K562 (cell line): ENCODE results near the gene LTBP1. TPM values are rescaled to one million over a fixed set of nuclear protein-coding genes. Genes with fewer than 3 reads are reported as not detected.

Source experiments
- ATAC-seq: fragments of 200-7000 bp; cut with Tn5 transposase; 3 replicates; pipeline ENCODE4 v1.9.1; 2020; ENCODE audit warnings: moderate library complexity
- BruUV-seq: library from RNA; stranded (reverse); fragments of 400-500 nt; replicated peaks from 2 replicates; lab custom pipeline; 2021; lab: Mats Ljungman, UMichigan
- CTCF ChIA-PET: fragments of 300-600 bp; formaldehyde crosslinking; extraction: SDS; loops from one replicate; lab custom pipeline; 2021; ENCODE audit warnings: low intra/inter-chr PET ratio; lab: Yijun Ruan, JAX
- POLR2A ChIA-PET: fragments of 300-600, 350-650 bp; sonication (Branson Sonifier 250); formaldehyde crosslinking; extraction: SDS; loops from one replicate; lab custom pipeline; 2021; ENCODE audit warnings: antibody characterized with exemption, inconsistent platforms; lab: Yijun Ruan, JAX
- DNase-seq, 4 experiments: peaks; one replicate each; pipeline versions ENCODE4 v3.0.0 to v3.0.0-alpha.2; 2011 to 2018; ENCODE audit warnings: low spot score in 3 of 4, mixed read lengths in 3 of 4; ENCODE audit errors: extremely low read depth in 1 of 4
- FAIRE-seq: peaks from 2 replicates; lab custom pipeline; 2011; peaks lifted over from hg19 to GRCh38; lab: Jason Lieb, UNC
- H2AFZ ChIP-seq: 2 replicates; pipeline ENCODE4 v1.6.0; 2011; ENCODE audit warnings: low read depth, low read length, control low read depth, inconsistent platforms
- H3K27ac ChIP-seq: fragments of 200-600 bp; 3 replicates; pipeline ENCODE4 v1.8.0; 2011; ENCODE audit warnings: low read depth, mild to moderate bottlenecking, control low read depth, inconsistent platforms, low read length, moderate library complexity, mixed read lengths; ENCODE audit errors: extremely low read depth
- H3K27me3 ChIP-seq, 2 experiments: fragments of 300-600 bp in 1 of 2; 2 replicates in 1 of 2; 3 replicates in 1 of 2; pipeline versions ENCODE4 v1.6.0 to v1.8.0; 2011; ENCODE audit warnings: inconsistent platforms in 2 of 2, low read length in 2 of 2, mild to moderate bottlenecking in 1 of 2, mixed read lengths in 1 of 2, moderate library complexity in 1 of 2; ENCODE audit not compliant: control insufficient read depth in 2 of 2, insufficient read depth in 2 of 2
- H3K36me3 ChIP-seq: fragments of 300-600 bp; 3 replicates; pipeline ENCODE4 v1.8.0; 2011; ENCODE audit warnings: mild to moderate bottlenecking, low read length, inconsistent platforms; ENCODE audit not compliant: control insufficient read depth, insufficient read depth
- H3K4me1 ChIP-seq, 2 experiments: fragments of 200-600 bp in 1 of 2; replicated peaks in 1 of 2; 2 replicates in 1 of 2; 3 replicates in 1 of 2; pipeline versions ENCODE4 v1.5.1 to v1.8.0; 2011; ENCODE audit warnings: inconsistent platforms in 2 of 2, low read length in 2 of 2, mild to moderate bottlenecking in 1 of 2, mixed read lengths in 1 of 2, moderate library complexity in 1 of 2; ENCODE audit not compliant: control insufficient read depth in 2 of 2, insufficient read depth in 2 of 2
- H3K4me2 ChIP-seq: 2 replicates; pipeline ENCODE4 v1.6.1; 2011; ENCODE audit warnings: low read length, control low read depth, inconsistent platforms, mixed read lengths; ENCODE audit not compliant: insufficient read depth
- H3K4me3 ChIP-seq: fragments of 200-600 bp; sonication (generic), shearing (Covaris generic); 2 replicates; pipeline ENCODE4 v1.5.1; 2016; ENCODE audit warnings: control low read depth, inconsistent platforms
- H3K79me2 ChIP-seq: fragments of 200-600 bp; 3 replicates; pipeline ENCODE4 v1.8.0; 2011; ENCODE audit warnings: low read length, inconsistent platforms; ENCODE audit not compliant: control insufficient read depth, insufficient read depth
- H3K9ac ChIP-seq, 2 experiments: 2 replicates each; pipeline versions ENCODE4 v1.6.0 to v1.6.1; 2011; ENCODE audit warnings: low read depth in 2 of 2, low read length in 2 of 2, control low read depth in 1 of 2, inconsistent platforms in 1 of 2, mild to moderate bottlenecking in 1 of 2, mixed read lengths in 1 of 2; ENCODE audit not compliant: insufficient read depth in 1 of 2
- H3K9me1 ChIP-seq: one replicate; pipeline ENCODE4 v1.6.0; 2011; ENCODE audit warnings: inconsistent platforms, mild to moderate bottlenecking, low read length, moderate library complexity; ENCODE audit not compliant: control insufficient read depth, insufficient read depth
- H3K9me3 ChIP-seq: replicated peaks from 2 replicates; pipeline ENCODE4 v1.5.1; 2011; ENCODE audit warnings: low read depth, low read length, inconsistent platforms; ENCODE audit not compliant: control insufficient read depth, insufficient read depth
- H4K20me1 ChIP-seq: replicated peaks from 2 replicates; pipeline ENCODE4 v1.6.1; 2011; ENCODE audit warnings: low read length, inconsistent platforms, mixed read lengths; ENCODE audit not compliant: control insufficient read depth, insufficient read depth
- BRD4 ChIP-seq: fragments of 200-600 bp; sonication (generic); IDR thresholded peaks from 2 replicates; pipeline ENCODE4 v1.6.1; 2017; ENCODE audit warnings: inconsistent platforms
- CBX3 ChIP-seq, 2 experiments: IDR thresholded peaks; 1 replicate in 1 of 2; 2 replicates in 1 of 2; pipeline ENCODE4 v1.6.1; 2012; ENCODE audit warnings: inconsistent platforms in 2 of 2, low read length in 2 of 2, borderline replicate concordance in 1 of 2, control low read depth in 1 of 2
- HDAC1 ChIP-seq, 2 experiments: fragments of 450-650 bp; IDR thresholded peaks; 2 replicates each; pipeline ENCODE4 v1.6.1; 2016 to 2017; ENCODE audit warnings: inconsistent platforms in 1 of 2, mild to moderate bottlenecking in 1 of 2, moderate library complexity in 1 of 2
- HDGF ChIP-seq: fragments of 450-650 bp; IDR thresholded peaks from 2 replicates; pipeline ENCODE4 v1.6.1; 2016
- KDM1A ChIP-seq, 2 experiments: fragments of 450-650 bp; IDR thresholded peaks; 2 replicates each; pipeline ENCODE4 v1.6.1; 2016; ENCODE audit warnings: mild to moderate bottlenecking in 2 of 2
- MEF2A ChIP-seq: IDR thresholded peaks from 2 replicates; pipeline ENCODE4 v1.6.1; 2011; ENCODE audit warnings: low read depth, mild to moderate bottlenecking, low read length, moderate library complexity; ENCODE audit not compliant: control insufficient read depth
- NKRF ChIP-seq: fragments of 450-650 bp; IDR thresholded peaks from 2 replicates; pipeline ENCODE4 v1.6.1; 2016; ENCODE audit warnings: borderline replicate concordance
- RBM25 ChIP-seq: fragments of 200-400 bp; formaldehyde crosslinking; IDR thresholded peaks from 2 replicates; pipeline ENCODE4 v1.6.1; 2018; ENCODE audit warnings: low read length, low read depth, moderate library complexity; ENCODE audit not compliant: severe bottlenecking
- SMARCA5 ChIP-seq: fragments of 450-650 bp; IDR thresholded peaks from 2 replicates; pipeline ENCODE4 v1.6.1; 2016
- ZBTB40 ChIP-seq, 2 experiments: fragments of 450-650 bp in 1 of 2; sonication (generic) in 1 of 2; formaldehyde crosslinking in 1 of 2; IDR thresholded peaks; 2 replicates each; pipeline versions ENCODE4 v1.7.1 to v1.9.0; 2016 to 2022; ENCODE audit warnings: inconsistent platforms in 1 of 2, mild to moderate bottlenecking in 1 of 2, missing genetic modification reagents in 1 of 2
- WGBS: fragments of 100-300 bp; shearing (Covaris generic); methylation state at CpG from one replicate; pipeline ENCODE4 v1.1.6; 2016; ENCODE audit warnings: low coverage, mixed read lengths; ENCODE audit not compliant: insufficient coverage; ENCODE audit errors: missing lambda C conversion rate; 5-methylcytosine and 5-hydroxymethylcytosine counted together
- in situ Hi-C: fragments of 300-500 bp; cut with MboI; formaldehyde crosslinking; loops from 4 replicates; pipeline ENCODE4 v1.15.0; 2018; ENCODE audit warnings: inconsistent platforms, mixed read lengths
- intact Hi-C: fragments of 100-400 bp; cut with micrococcal nuclease; formaldehyde crosslinking; loops from 2 replicates; pipeline ENCODE4 v1.14.2; 2022
- polyA plus RNA-seq, 8 experiments: library from polyadenylated mRNA; depleted of rRNA in 4 of 8; stranded (reverse) in 5 of 8; unstranded in 3 of 8; fragments of >200 nt; fragmentation: Nextera tagmentation in 2 of 8; fragmentation: Illumina TruSeq in 1 of 8; extraction: Ambion mirVana in 2 of 8; extraction: Trizol in 1 of 8; gene quantifications; 2 replicates each; pipeline versions ENCODE4 v1.2.1 to v1.2.3, GENCODE V29; 2011 to 2014; ENCODE audit warnings: inconsistent platforms in 1 of 8, missing spikeins in 1 of 8
- total RNA-seq, 7 experiments: library from RNA; depleted of rRNA in 6 of 7; stranded (reverse); fragments of >200 nt in 6 of 7; fragmentation: Illumina TruSeq in 2 of 7; extraction: Trizol in 2 of 7; gene quantifications; 2 replicates each; pipeline versions ENCODE4 v1.2.1 to v1.2.3, GENCODE V29; 2011 to 2021; ENCODE audit warnings: low replicate concordance in 1 of 7

LTBP1 gene
- total and polyA plus RNA-seq, 9 of the 15 experiments (the other 6 are each of a cell fraction or from before 2014, with no cell fraction given), result 3.6 to 16.4 (median 8.5) TPM

- ATAC-seq, result no peak
- CTCF ChIA-PET, result no interaction called here
- TF ChIP-seq SMARCA5 (peak; percentile 89), HDAC1 (IDR thresholded peaks at IDR 0.05) (peak; percentile 52 to 57; a peak in 2 of 4 replicates), HDGF (0 out of 2 replicates have a peak, but pooled peaks have one; percentile 50), MEF2A (0 out of 2 replicates have a peak, but pooled peaks have one; percentile 3), CBX3 (IDR thresholded peaks at IDR 0.05; ENCODE audit: borderline replicate concordance in 1 of 2, low read length in 2 of 2) (peak in 1 of 2 experiments; percentile 94; a peak in 1 of 3 replicates), BRD4 (peak; percentile 58; the same call in 1 of the 2 replicates), ZBTB40 (IDR thresholded peaks at IDR 0.05) (peak; percentile 93), ZBTB40 (CRISPR knock-in tag; IDR thresholded peaks at IDR 0.05) (peak; percentile 91), RBM25 (peak; percentile 99), NKRF (0 out of 2 replicates have a peak, but pooled peaks have one; percentile 27), KDM1A (IDR thresholded peaks at IDR 0.05) (peak; percentile 89 to 95)
These were observed 75.7 kb downstream of the LTBP1 start for GRCh38 chr2:33022395-33022985.

More at GRCh38 chr2:33022395-33022985, 75.7 kb downstream of the LTBP1 start:
- no peak overlapping the region for H3K4me3 ChIP-seq
- DNase-seq (no peak), FAIRE-seq (no peak)
- WGBS, result 58% methylated on average over 2 of the region's 2 CpGs
- no TSS peak for BruUV-seq
- H2AFZ ChIP-seq, result peak overlapping the region; percentile 49; the same call in 1 of the 2 replicates
- H3K4me1 ChIP-seq, result peaks cover 10 to 45% of the 10 kb centered on the region in 2 experiments; a peak in 4 of 5 replicates
- in situ Hi-C loops, result no loop called here
- H3K9me1 ChIP-seq, result no peaks in the 10 kb centered on the region
- peaks cover 6% of the 10 kb centered on the region; the same call in 1 of the 2 replicates for H3K9me3 ChIP-seq
- no peaks in the 10 kb centered on the region; the same call in 2 of the 3 replicates for H3K79me2 ChIP-seq
- no peaks in the 10 kb centered on the region for H4K20me1 ChIP-seq
- POLR2A ChIA-PET, result interaction anchor here (0.6 kb wide), 1 partner anchor 9 kb away, joined by 3 read pairs; no protein-coding TSS in a partner anchor
- intact Hi-C loops, result loop anchor here (5.0 kb wide), 1 partner anchor 60 kb away; no protein-coding TSS in a partner anchor
- H3K9ac ChIP-seq, result peak overlapping the region in 1 of 2 experiments; percentile 24; a peak in 1 of 4 replicates
- no peaks in the 10 kb centered on the region for H3K27me3 ChIP-seq
- H3K27ac ChIP-seq, result peak overlapping the region; percentile 76
- no peaks in the 10 kb centered on the region for H3K36me3 ChIP-seq
- no peak overlapping the region for H3K4me2 ChIP-seq
